DMS 273 treated with DMSO at 0.1 percent for 48 hours (cell line): ENCODE measurements around the gene GTPBP4.

Source experiments
- DNase-seq: peaks from one replicate; lab custom pipeline; 2025; lab: John Stamatoyannopoulos, UW

GTPBP4 gene

DNA sequence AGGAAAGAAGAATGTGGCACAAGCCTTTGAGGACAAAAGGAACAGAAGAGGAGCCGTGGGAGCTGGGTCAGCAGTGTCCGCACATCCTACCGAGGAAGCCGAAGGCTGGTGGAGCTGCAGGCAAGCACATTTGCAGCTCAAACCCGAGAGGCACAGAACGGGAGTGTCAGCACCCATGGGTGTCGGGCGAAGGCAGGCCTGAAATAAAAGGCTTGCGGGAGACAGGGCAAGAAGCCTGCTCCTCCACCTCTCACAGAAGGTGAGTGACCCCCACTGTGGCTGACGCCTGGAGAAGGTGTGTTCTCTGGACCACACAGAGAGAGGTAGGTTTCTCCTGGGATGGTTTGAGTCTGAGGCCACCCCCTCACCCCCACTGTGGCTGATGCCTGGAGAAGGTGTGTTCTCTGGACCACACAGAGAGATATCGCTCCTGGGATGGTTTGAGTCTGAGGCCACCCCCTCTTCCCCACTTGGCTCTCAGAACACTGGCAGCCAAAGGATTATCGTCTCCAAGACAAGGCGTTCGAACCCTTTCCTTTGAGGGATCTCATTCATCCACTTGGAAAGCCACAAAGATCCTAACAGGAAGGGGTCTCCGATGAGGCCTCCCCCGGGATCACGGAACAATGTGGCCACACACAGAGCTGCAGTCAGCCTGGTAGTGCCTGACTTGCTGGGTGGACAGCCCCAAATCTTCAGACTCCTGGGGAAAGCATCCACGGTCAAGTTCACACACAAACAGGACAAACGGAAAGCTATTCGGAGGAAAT, 21.6 kb upstream of the GTPBP4 start:
- DNase-seq: no peak

DNA sequence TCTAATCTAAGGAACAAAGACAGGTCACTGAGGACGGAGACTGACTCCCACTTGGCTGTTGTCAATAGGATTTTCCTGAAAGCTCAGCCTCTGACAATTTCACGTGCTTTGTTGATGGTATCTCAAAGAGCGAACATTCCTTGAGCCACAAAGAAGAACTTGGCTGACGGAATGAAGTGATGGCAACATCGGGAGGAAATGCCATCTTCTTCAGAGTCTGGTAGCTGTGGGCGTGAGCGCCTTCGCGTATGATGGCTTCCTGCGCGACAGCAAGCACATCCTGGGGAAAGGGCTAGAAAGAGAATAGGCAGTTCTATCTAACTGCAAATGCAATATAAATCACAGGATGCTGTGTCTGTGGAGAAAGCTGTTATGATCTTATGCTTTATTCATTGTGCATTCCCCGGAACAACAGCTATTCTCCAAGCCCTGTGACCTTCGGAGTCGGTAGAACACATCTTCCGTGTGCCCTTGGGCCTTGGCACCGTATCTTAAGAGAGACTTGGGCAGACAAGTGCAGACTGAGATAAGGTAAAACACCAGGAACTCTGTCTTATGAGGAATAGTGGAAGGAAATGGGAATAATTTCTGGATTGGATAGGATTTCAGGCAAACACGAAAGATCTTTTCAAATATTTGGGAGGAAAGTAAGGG, 19.6 kb upstream of the GTPBP4 start:
- no peak for DNase-seq

DNA sequence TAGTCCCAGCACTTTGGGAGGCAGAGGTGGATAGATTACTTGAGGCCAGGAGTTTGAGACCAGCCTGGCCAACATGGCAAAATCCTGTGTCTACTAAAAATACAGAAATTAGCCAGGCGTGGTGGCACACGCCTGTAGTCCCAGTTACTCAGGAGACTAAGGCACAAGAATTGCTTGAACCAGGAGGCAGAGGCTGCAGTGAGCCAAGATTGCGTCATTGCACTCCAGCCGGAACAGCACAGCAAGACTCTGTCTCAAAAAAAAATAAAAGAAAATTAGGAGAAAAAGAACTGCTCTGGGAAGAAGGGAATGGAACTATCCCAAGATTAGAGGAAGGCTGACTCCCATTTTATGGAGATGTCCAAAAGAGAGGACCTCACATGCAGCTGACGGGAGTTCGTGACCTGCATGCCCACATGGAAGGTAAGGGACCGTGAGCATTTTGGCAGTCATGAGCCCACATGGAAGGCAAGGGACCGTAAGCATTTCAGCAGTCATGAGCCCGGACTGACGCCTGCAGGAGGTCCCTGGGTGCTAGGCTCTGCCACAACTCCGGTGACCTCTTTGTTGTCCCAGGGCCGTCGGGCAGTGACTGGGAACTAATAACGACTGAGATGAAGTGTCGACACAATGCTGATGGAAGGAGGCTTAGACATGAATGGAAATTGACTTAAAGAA, 18.6 kb upstream of the GTPBP4 start:
- DNase-seq: no peak

DNA sequence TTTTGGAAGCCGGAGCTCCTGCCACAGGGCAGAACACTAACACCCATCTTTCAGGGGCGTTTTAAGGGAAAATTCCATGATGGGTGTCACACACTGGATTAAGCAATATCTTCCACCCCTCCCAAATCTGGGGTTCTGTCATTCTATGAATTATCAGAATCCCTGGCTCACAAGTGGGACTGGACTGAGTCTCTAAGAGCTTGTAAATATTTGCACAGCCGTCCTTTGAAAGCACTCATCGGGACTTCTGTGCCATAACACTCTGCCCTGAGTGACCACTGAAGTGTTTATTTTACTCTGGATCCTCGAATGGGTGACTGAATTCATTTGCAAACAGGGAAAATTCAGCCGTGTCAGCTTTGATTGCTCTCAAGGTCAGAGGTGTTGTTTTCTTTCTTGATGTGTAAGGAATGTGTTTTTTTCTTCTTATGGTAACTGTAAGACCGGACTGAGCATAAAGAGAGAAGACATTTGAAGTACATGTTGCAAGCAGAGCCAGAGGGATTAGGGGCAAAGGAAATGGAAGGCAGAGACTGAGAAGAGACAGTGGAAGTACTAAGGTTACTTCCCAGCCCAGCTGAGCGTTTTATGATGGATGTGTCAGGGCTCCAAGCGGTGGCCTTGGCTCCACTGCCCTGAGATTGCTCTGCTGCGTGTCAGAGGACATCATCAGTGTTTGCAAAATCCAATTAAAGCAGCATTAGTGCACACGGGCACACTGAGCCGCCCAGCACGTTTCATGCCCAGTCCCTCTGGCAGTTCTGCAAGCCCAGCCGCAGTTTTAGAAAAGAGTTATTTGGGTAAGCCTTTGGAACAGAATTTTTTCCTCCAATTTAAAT, 17.7 kb upstream of the GTPBP4 start:
- no peak for DNase-seq

DNA sequence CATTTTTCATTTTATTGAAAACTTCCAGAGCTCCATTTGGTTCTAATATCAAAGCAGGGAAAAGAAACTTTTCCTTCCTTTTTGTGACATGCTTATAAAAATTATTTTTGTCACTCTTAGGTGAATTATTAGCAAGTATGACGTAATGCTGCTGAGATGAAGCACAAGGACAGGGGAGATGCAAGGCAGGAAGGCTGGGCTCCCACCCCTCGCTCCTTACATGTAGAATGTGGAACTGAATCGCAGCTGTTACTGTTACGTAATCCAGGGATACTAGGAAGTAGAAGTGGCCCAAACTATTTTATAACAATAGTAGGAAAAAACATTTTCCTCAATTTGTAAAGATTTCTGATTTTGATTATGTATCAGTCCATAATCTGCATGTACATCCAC, 17.1 kb upstream of the GTPBP4 start:
- DNase-seq: no peak

DNA sequence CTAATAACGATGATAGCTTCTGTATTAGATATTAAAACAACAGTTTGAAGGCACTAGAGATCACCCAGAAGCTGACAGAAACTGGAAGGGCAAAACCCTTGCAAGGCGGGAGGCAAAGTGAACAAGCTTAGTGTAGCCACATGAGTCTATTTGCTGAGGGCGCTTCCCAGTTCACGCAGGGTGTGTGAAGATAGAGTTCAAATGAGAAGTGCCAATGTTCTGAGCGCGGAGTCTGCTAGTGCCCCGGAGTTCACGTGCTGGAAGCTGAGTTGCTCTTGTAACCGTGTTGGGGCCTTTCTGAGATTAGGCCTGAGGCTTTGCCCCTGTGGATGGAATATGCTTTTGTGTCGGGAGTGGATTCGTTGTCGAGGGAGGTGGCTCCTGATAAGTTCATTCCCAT, 16.6 kb upstream of the GTPBP4 start:
- no peak for DNase-seq

DNA sequence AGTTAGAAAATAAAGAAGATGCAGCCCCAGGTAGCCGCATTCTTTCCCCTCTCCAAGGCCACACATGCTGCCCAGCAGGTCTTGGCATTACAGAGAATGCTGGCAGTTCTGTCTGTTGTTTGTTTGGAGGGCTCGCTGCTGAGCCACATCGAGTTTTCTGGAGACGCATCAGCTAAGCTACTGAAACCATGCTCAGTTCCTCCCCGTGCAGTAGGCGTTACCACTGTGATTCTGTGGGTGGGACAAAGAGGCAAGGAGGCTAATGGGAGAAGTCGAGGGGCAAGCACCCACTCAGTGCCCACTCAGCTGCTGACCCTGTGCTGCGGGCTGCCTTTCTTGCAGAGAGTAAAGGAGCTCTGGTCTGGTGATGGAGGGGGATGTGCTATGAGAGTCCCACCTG, 15.5 kb upstream of the GTPBP4 start:
- no peak for DNase-seq

DNA sequence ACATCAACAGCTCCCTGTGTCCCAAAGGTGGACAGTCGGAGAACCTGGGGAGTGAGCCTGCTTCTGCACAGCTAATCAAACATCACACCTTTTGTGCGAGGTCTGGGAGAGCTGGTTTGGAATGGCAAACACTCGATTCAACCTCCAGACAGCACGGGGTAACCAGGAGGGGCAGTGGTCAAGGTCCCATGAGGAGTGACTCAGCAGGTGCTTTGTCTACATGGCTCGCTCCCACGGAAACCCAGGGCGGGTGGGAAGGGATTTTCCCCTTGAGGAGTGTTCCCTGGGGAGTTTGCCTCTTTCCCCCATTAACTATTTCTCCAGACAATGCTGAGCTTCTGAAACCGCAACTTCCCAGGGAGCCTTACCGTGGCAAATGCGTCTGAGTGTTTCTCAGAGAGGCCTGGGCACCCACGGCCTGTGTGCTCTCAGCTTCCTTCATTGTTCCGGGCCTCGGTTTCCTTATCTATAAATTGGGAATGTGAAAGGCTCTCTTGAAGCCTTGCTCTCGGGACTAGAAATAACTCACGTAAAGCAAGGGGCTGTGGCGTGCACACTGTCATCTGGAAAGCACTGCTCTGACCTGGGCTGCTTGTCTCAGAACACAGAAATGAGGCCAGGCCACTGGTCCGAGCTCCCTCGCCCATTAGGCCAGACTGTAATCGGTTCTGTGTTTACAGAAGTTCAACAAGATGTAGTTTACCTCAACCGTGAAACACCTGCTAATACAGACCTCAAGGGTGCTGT, 14.0 kb upstream of the GTPBP4 start:
- no peak for DNase-seq

DNA sequence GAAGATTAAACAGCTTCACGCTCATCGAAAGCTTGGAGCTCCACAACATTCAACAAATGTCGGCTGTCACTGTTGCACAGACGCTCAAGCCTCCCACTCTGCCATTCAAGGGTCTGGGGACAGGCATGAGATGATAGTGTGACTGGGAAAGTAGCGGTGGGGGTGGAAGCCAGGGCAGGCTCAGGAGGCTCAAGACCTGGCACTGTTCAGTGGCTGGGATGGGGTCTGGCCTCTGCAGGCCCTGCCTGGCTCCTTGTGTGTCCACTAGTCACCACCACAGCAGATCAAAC, 13.5 kb upstream of the GTPBP4 start:
- DNase-seq: no peak

DNA sequence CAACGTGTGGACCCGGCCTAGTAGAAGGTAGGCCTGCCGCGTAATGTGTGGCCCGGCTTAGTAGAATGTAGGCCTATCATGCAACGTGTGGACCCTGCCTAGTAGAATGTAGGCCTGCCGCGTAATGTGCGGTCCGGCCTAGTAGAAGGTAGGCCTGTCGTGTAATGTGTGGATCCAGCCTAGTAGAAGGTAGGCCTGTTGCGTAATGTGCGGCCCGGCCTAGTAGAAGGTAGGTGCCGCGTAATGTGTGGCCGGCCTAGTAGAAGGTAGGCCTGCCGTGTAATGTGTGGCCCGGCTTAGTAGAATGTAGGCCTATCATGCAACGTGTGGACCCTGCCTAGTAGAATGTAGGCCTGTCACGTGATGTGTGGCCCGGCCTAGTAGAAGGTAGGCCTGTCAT, 11.9 kb upstream of the GTPBP4 start:
- no peak for DNase-seq

DNA sequence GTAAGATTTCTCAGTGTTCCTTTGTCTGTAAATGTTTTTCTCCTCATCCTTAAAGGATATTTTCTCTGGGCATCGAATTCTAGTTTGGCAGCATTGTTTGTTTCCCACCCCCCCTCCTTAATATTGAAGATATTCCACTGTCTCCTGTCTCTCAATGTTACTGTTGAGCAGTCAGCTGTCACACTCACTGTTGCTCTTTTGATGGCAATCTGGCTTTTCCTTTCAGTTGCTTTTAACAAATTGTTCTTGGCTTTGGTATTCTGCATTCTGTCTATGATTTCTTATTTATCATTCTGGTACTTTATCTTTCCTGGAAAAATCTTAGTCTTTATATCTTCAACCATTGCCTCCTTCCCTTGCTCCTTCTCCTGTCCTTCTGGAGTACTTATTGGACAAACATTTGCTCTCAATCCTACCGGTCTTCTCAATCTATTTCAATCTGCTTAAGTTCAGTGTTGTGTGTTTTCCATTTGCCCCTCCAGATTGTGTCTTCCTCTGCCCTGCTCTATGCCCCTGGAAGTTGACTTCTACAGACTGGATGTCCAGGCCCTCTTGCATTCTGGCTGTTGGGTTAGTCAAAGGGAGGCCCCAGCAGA, 9.3 kb upstream of the GTPBP4 start:
- DNase-seq: no peak

DNA sequence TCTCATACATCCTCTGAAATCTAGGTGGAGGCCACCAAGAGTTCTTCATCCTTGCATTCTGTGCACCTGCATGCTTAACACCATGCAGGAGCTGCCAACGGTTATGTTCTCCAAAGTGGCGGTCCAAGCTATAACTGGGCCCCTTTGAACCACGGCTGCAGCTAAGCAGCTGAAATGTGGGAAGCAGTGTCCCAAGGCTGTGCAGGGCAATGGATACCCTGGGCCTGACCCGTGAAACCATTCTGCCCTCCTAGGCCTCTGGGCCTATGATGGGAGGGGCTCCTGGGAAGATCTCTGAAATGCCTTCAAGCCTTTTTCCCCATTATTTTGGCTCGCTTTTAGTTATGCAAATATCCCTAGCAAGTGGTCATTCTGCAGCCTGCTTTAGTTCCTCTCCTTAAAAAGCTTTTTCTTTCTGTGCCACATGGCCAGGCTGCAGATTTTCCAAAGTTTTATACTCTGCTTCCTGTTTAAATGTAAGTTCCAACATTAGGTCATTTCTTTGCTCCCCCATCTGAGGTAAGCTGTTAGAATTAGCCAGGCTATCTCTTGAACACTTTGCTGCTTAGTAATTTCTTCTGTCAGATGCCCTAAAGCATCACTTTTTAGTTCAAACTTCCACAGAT, 7.7 kb upstream of the GTPBP4 start:
- no peak for DNase-seq

DNA sequence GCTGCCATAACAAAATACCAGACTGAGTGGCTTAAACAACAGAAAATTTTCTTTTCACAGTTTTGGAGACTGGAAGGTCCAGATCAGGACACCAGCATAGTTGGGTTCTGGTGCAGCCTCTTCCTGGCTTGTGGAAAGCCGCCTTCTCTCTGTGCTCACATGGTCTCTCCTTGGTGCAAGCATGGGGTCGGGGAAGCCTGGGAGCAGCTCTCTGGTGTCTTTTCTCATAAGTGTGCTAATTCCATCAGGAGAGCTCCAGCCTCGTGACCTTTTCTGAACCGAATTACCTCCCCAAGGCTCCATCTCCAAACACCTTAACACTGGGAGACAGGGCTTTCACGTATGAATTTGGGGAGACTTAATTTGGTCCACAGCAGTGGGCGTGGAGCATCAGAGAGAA, 4.8 kb upstream of the GTPBP4 start:
- no peak for DNase-seq

DNA sequence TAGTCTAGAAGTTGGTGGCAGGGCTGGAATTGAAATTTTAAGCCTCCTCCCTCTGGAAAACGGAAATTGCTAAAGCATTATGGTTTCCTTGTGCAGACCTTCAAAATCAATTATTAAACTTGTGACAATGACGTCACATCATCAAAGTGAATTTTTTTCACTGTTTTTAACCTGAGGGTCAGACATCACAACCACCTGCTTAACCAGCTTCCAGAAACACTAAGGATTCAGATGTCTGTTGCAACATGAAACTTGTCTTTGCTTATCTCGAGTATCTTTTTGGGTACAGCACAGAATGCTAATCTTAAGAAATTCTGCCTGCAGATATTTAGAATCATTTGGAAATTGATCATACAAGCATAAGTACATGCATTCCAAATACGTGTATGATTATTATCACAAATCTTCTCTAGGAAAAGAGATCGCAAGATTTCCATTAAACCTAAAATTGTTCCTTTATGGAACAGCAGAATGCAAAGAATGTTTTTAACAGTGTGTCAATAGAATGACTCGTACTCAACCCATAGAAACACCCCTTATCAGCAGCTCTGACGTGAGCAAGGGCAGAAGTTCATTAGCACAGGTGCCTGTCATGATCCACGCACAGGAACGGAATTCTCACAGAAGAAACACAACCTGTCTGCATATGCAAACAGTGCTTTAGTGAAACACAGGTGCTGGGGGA, 4.1 kb upstream of the GTPBP4 start:
- no peak for DNase-seq

DNA sequence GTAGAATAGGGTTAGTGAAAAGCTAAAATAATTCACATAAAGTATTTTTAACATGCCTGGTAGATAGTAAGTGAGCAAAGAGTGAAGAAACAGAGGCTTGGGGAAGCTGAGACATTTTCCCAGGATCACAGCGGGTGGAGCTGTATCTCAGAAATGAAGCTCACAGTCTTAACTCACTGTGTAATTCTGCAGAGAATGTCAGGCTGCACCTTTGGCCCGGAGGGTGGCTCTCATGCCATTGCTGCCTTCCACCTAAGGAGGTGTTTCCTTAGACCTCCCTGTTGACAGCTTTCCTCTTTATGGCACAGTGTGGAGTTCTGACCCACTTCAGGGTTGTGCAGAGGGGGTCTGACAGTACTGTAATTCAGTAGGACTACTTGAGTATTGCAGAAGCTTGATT, 2.9 kb upstream of the GTPBP4 start:
- no peak for DNase-seq

DNA sequence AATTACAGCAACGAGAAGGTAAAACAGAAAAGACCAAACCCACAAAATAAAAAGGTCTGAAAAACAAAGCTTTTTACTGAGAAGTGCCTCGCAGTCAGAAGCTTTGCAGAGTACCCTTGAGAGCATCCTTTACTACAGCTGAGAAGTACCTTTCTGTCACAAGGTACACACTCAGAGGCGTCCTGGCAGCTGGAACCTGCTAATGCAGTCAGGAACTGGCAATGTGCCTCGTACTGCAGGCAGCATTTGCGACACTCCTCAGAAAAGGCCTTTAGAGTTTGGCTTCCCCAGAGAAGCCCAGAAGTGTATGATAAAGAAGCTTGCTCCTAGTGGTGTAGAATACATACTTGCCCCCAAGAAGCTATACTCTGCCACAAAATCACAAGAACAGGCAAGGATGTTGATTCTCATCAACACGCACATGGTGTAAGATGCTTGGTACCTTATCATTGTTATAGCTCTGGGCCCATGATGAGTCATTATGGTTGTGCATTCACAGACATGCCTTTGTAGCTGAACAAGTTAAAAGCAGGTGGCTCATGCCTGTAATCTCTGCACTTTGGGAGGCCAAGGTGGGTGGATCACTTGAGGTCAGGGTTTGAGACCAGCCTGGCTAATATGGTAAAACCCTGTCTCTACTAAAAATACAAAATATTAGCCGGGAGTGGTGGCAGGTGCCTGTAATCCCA, 2.0 kb upstream of the GTPBP4 start:
- DNase-seq: no peak

DNA sequence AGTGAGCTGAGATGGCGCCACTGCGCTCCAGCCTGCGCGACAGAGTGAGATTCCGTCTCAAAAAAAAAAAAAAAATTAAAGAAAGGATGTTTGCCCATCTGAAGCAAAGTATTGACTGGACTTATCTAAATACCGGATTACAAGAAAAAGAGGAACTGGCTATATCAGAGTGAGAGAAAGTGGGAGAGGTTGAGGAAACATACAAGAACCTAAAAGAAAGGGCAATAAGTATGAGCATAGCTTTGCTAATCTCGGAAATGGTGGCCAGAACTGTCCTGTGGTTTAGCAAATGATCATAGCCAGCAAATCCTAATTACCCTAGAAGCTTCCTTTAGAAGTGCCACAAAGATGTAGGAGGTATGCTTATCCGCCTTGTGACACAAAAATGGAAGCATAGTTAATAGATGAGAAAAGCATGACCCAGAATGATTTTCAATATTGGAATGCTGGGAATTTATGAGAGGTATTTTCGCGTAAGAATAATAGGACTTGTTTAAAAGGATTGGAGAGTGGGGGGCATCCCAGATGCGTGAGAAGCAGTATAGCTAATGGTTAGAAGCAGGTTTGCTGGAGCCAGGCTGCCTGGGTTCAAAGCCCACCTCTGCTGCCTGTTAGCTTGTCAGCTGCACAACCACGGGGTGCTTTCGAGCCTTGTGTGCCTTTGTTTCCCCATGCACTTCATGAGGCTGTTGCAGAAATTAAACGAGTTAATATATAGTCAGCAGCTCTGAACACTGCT, 1.2 kb upstream of the GTPBP4 start:
- DNase-seq: no peak

DNA sequence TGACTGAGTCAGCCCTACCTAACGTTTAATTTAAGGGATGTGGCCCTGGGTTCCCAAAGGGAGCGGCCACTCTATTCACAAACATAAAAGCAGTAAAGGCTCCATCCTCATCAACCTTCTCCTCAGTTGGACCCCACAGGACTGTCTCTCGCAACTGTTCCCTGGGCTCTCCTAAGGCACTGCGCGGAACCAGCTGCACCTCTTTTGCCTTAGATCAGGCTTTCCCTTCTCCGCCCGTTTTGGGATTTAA, 689 bp upstream of the GTPBP4 start:
- no peak for DNase-seq
